Measurements from ENCODE around the gene TMEM39B. TPM values are rescaled to one million over a fixed set of nuclear protein-coding genes. Genes with fewer than 3 reads are reported as not detected.
"Not testable (repeated sequence)": the region's sequence is repeated elsewhere in the genome, so short reads cannot be mapped to it uniquely, and the experiment has no call there.

The TMEM39B gene
- total RNA-seq, 2 experiments from 2014 or later, result 17.2 to 17.6 TPM

- Mint-ChIP-seq H3K4me3 (no peak overlapping the region), H3K27me3 (ENCODE audit: low read depth) (no peaks in the 10 kb centered on the region), H3K36me3 (ENCODE audit: low read depth) (peaks cover 15% of the 10 kb centered on the region), H3K9me3 (no peaks in the 10 kb centered on the region), H3K27ac (no peak overlapping the region), H3K4me1 (ENCODE audit: low read depth) (no peaks in the 10 kb centered on the region)
- intact Hi-C loops (cut with micrococcal nuclease), result no loop called here
- DNase-seq, result no peak
- CTCF ChIA-PET, result no interaction called here
Measured at GRCh38 chr1:32100807-32101708, 28.3 kb downstream of the TMEM39B start.

DNA sequence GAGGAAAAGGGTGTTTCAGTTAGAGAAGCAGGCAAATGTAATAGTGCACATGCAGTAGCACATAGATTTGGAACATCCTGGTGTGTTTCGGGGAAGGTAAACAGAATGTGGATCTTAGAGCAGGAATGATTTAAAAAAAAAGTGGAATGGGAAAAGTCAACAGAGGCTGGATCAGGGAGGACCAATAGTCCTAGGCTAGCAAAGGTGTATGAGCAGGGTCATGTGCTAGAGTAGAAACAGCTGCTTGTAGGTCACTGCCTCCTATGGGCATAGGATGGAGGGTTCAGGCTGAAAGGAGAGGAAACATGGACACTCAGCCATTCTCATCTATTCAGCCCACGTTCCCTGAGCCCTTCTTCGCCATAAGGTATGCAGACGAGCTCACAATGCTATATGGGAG is 31.4 kb downstream of the TMEM39B start:
- intact Hi-C loops (cut with micrococcal nuclease), result no loop called here
- Mint-ChIP-seq H3K4me3 (no peak overlapping the region), H3K9me3 (no peaks in the 10 kb centered on the region), H3K36me3 (ENCODE audit: low read depth) (peaks cover 6% of the 10 kb centered on the region), H3K27ac (no peak overlapping the region), H3K4me1 (ENCODE audit: low read depth) (peaks cover 6% of the 10 kb centered on the region), H3K27me3 (ENCODE audit: low read depth) (no peaks in the 10 kb centered on the region)
- DNase-seq, result no peak
- CTCF ChIA-PET, result no interaction called here

GRCh38 chr1:32105338-32105737 is 32.6 kb downstream of the TMEM39B start:
- H3K4me1 Mint-ChIP-seq (ENCODE audit: low read depth), result peaks cover 19% of the 10 kb centered on the region
- H3K36me3 Mint-ChIP-seq (ENCODE audit: low read depth), result peaks cover 4% of the 10 kb centered on the region
- no peak for DNase-seq
- no peak overlapping the region for H3K27ac Mint-ChIP-seq
- CTCF ChIA-PET, result no interaction called here
- intact Hi-C loops (cut with micrococcal nuclease), result loop anchor here (5.0 kb wide), 1 partner anchor 547 kb away; the partner anchor contains the start of genes RBBP4 and ZBTB8OS
- H3K9me3 Mint-ChIP-seq, result no peaks in the 10 kb centered on the region
- H3K4me3 Mint-ChIP-seq, result no peak overlapping the region
- no peaks in the 10 kb centered on the region for H3K27me3 Mint-ChIP-seq (ENCODE audit: low read depth)

DNA sequence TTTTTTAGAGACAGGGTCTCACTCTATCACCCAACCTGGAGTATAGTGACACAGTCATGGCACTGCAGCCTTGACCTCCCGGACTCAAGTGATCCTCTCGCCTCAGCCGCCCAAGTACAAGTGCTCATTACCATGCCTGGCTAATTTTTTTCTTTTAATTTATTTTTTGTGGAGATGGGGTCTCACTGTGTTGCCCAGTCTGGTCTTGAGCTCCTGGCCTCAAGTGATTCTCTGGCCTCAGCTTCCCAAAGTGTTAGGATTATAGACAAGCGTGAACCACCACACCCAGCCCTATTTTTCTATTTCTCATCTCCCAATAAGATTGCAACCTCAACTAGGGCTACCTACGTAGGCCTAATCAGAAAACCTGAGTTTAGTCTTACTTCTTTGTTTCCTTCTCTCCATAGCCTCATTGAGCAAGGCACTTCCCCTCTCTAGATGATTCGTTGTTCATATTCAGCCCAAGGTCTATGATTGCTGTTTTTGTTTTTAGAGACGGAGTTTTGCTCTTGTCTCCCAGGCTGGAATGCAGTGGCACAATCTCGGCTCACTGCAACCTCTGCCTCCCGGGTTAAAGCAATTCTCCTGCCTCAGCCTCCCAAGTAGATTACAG is 34.0 kb downstream of the TMEM39B start:
- Mint-ChIP-seq H3K36me3 (ENCODE audit: low read depth) (peaks cover 4% of the 10 kb centered on the region), H3K27ac (peak overlapping the region; percentile 94), H3K9me3 (no peaks in the 10 kb centered on the region), H3K4me1 (ENCODE audit: low read depth) (peaks cover 33% of the 10 kb centered on the region), H3K4me3 (peak overlapping the region; percentile 35), H3K27me3 (ENCODE audit: low read depth) (no peaks in the 10 kb centered on the region)
- intact Hi-C loops (cut with micrococcal nuclease), result loop anchor here (5.0 kb wide), 1 partner anchor 546 kb away; the partner anchor contains the start of genes RBBP4 and ZBTB8OS
- DNase-seq, result no peak
- CTCF ChIA-PET, result interaction anchor here (2.1 kb wide), 1 partner anchor 11 kb away, joined by 6 read pairs; no protein-coding TSS in a partner anchor

DNA sequence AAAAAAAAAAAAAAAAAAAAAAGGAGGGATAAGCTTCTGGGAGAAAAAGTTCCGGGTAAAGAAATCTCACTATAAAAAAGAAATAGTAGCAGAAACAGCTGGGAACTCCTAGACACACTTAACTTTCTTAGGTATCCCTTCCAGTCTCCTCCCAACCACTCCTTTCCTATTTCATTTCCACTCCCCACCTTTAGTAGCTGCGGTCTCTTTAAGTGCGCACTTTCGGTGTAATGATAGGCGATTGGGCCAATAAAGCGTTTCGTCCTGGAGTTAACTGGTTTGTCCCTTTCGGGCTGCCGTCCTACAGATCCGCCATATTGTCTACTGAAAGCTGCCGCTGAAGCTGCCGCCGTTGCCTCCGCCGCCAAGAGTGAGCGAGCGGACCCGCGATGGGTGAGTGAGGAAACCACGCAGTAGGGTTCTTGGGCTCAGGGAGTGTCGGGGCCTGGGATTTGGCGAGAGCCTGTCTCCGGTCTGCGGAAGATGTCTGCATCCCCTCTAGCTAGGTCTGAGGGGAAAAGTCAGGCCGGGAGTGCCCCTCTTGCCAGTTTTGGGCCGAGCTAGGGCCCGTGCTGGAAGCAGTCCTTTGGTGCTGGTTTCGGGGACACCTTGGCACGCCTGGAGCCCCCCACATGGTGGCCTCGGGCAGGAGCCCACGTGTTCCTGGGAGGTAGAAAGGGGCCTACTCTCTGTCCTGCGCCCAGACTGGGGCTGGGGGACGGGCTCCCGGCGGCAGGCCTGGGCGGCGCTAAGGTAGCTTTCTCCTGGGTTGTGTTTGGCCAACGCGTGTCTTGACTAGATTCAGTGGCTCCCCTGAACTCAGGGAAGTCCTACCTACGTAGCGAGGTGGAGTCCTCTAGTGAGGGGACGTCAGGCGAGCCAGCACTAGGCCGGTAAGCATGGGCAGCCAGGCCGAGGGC is 35.3 kb downstream of the TMEM39B start, which contains the start of gene KPNA6:
Gene KPNA6, plus strand, starts transcription at position 315 of the 920 bp plus-strand sequence. Its CDS starts 75 bp downstream, at position 390.
- Mint-ChIP-seq H3K9me3 (no peaks in the 10 kb centered on the region), H3K4me3 (peak within 1 kb of the TSS; percentile 99), H3K27me3 (ENCODE audit: low read depth) (no peaks in the 10 kb centered on the region), H3K4me1 (ENCODE audit: low read depth) (peaks cover 42% of the 10 kb centered on the region), H3K27ac (peak within 1 kb of the TSS; percentile 94), H3K36me3 (ENCODE audit: low read depth) (peaks cover 4% of the 10 kb centered on the region)
- CTCF ChIA-PET, result interaction anchor here (0.5 to 2.3 kb wide), 13 partner anchors 10 to 263 kb away, joined by 3 to 12 read pairs (median 3); no protein-coding TSS in a partner anchor
- DNase-seq, result peak; percentile 97
- intact Hi-C loops (cut with micrococcal nuclease), result loop anchor here (1.0 to 5.0 kb wide), 4 partner anchors 36 to 544 kb away; partner anchors contain the start of genes RBBP4, TMEM39B, TXLNA and ZBTB8OS

GRCh38 chr1:32111040-32111623 is 38.4 kb downstream of the TMEM39B start:
- Mint-ChIP-seq H3K4me1 (ENCODE audit: low read depth) (peaks cover 58% of the 10 kb centered on the region), H3K27ac (peak overlapping the region; percentile 7), H3K4me3 (no peak overlapping the region), H3K36me3 (ENCODE audit: low read depth) (peaks cover 4% of the 10 kb centered on the region), H3K27me3 (ENCODE audit: low read depth) (no peaks in the 10 kb centered on the region), H3K9me3 (no peaks in the 10 kb centered on the region)
- intact Hi-C loops (cut with micrococcal nuclease), result no loop called here
- no peak for DNase-seq
- CTCF ChIA-PET, result interaction anchor here (0.6 to 1.6 kb wide), 8 partner anchors 10 to 396 kb away, joined by 3 to 6 read pairs (median 3); no protein-coding TSS in a partner anchor

GRCh38 chr1:32111789-32112188 is 39.0 kb downstream of the TMEM39B start:
- peaks cover 4% of the 10 kb centered on the region for H3K36me3 Mint-ChIP-seq (ENCODE audit: low read depth)
- no peak overlapping the region for H3K4me3 Mint-ChIP-seq
- H3K9me3 Mint-ChIP-seq, result no peaks in the 10 kb centered on the region
- intact Hi-C loops (cut with micrococcal nuclease), result no loop called here
- H3K27ac Mint-ChIP-seq, result peak overlapping the region; percentile 43
- H3K4me1 Mint-ChIP-seq (ENCODE audit: low read depth), result peaks cover 64% of the 10 kb centered on the region
- DNase-seq, result no peak
- CTCF ChIA-PET, result interaction anchor here (0.6 to 1.3 kb wide), 6 partner anchors 9 to 298 kb away, joined by 3 to 4 read pairs (median 3); no protein-coding TSS in a partner anchor
- H3K27me3 Mint-ChIP-seq (ENCODE audit: low read depth), result no peaks in the 10 kb centered on the region

- Mint-ChIP-seq H3K27ac (peak overlapping the region; percentile 44), H3K4me1 (ENCODE audit: low read depth) (peaks cover 63% of the 10 kb centered on the region), H3K9me3 (no peaks in the 10 kb centered on the region), H3K27me3 (ENCODE audit: low read depth) (no peaks in the 10 kb centered on the region), H3K36me3 (ENCODE audit: low read depth) (peaks cover 4% of the 10 kb centered on the region), H3K4me3 (no peak overlapping the region)
- peak; percentile 14 for DNase-seq
- intact Hi-C loops (cut with micrococcal nuclease), result no loop called here
- CTCF ChIA-PET, result interaction anchor here (0.6 to 1.2 kb wide), 2 partner anchors 8 to 94 kb away, joined by 3 to 4 read pairs; no protein-coding TSS in a partner anchor
Measured at GRCh38 chr1:32112806-32113375, 40.2 kb downstream of the TMEM39B start.

DNA sequence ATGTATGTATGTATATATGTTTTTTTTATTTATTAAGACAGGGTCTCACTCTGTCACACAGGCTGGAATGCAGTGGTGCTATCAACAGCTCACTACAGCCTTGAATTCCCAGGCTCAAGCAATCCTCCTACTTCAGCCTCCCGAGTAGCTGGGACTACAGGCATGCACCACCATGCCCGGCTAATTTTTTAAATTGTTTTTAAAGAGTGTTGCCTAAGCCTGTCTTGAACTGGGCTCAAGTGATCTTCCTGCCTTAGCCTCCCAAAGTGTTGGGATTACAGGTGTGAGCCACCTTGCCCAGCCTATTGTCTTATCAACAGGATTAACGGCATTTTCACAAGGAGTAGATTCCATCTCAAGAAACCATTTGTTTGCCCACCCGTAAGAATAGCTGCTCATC is 40.7 kb downstream of the TMEM39B start:
- H3K4me3 Mint-ChIP-seq; intact Hi-C loops (cut with micrococcal nuclease); DNase-seq; H3K27me3 Mint-ChIP-seq (ENCODE audit: low read depth); H3K36me3 Mint-ChIP-seq (ENCODE audit: low read depth); H3K9me3 Mint-ChIP-seq: not testable (repeated sequence)
- Mint-ChIP-seq H3K4me1 (ENCODE audit: low read depth) (peaks cover 68% of the 10 kb centered on the region), H3K27ac (peak overlapping the region; percentile 35)
- CTCF ChIA-PET, result interaction anchor here (1.2 kb wide), 1 partner anchor 8 kb away, joined by 3 read pairs; no protein-coding TSS in a partner anchor

GRCh38 chr1:32114420-32114819 is 41.7 kb downstream of the TMEM39B start:
- intact Hi-C loops (cut with micrococcal nuclease), result no loop called here
- DNase-seq, result no peak
- CTCF ChIA-PET, result interaction anchor here (0.7 to 1.4 kb wide), 4 partner anchors 13 to 260 kb away, joined by 4 to 7 read pairs (median 5); partner anchors contain the start of gene TMEM39B
- Mint-ChIP-seq H3K27ac (no peak overlapping the region), H3K27me3 (ENCODE audit: low read depth) (no peaks in the 10 kb centered on the region), H3K36me3 (ENCODE audit: low read depth) (peaks cover 1% of the 10 kb centered on the region), H3K4me3 (no peak overlapping the region), H3K4me1 (ENCODE audit: low read depth) (peaks cover 68% of the 10 kb centered on the region), H3K9me3 (no peaks in the 10 kb centered on the region)

GRCh38 chr1:32115496-32115895 is 42.8 kb downstream of the TMEM39B start:
- H3K36me3 Mint-ChIP-seq (ENCODE audit: low read depth), result peaks cover 1% of the 10 kb centered on the region
- H3K27me3 Mint-ChIP-seq (ENCODE audit: low read depth), result no peaks in the 10 kb centered on the region
- no peak overlapping the region for H3K4me3 Mint-ChIP-seq
- CTCF ChIA-PET, result no interaction called here
- H3K27ac Mint-ChIP-seq, result no peak overlapping the region
- no peaks in the 10 kb centered on the region for H3K9me3 Mint-ChIP-seq
- intact Hi-C loops (cut with micrococcal nuclease), result no loop called here
- H3K4me1 Mint-ChIP-seq (ENCODE audit: low read depth), result peaks cover 59% of the 10 kb centered on the region
- no peak for DNase-seq
